Uterine smooth muscle cell (primary cell): Measurements from ENCODE around the gene MAN2C1. TPM values are rescaled to one million over a fixed set of nuclear protein-coding genes. Genes with fewer than 3 reads are reported as not detected.

ENCODE experiments used
- total RNA-seq: library from RNA; depleted of rRNA; stranded (reverse); fragments of >200 nt; gene quantifications from 2 replicates; pipeline ENCODE4 v1.2.3, GENCODE V29; 2014

MAN2C1 gene
- 156 and 180 TPM in 2 replicates for total RNA-seq

DNA sequence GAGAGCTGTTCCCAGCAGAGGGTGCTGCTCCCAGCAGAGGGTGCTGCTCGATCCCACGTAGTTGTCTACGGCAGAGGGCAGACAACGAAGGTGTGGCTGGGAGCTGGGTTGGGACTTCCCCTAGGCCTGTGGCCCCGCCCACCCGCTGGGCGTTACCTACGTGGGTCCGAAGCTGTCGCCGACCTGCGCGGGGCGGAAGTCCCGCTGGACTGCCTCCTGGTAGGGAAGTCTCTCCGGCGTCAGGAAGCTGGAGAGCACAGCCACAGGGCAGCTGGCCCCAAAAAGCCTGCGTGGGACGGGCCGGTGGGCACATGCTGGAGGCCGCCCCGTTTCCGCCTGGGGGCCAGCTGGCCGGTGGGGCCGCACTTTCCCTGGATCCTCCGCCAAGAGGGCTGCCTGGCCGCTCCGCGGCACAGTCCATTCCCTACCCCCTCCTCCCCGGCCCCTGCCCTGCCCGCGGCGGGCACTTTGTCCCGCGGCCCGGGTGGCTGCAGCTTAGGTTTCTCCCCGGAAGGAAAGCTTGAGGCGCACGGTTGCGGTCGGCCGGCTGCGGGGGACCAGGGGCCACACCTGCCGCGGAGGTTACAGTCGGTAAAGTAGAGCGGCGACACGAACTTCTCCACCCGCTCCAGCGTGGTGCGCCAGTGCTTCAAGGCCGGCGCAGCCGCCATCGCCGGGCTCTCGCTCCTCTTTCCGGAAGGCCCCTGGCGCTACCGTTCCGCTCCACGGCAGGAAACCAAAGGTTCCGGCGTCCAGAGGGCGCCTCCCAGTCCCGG lies at the start of gene MAN2C1:
Gene MAN2C1, minus strand, starts transcription at position 695 of the 776 bp plus-strand sequence. Its CDS starts 24 bp downstream, at position 671.

DNA sequence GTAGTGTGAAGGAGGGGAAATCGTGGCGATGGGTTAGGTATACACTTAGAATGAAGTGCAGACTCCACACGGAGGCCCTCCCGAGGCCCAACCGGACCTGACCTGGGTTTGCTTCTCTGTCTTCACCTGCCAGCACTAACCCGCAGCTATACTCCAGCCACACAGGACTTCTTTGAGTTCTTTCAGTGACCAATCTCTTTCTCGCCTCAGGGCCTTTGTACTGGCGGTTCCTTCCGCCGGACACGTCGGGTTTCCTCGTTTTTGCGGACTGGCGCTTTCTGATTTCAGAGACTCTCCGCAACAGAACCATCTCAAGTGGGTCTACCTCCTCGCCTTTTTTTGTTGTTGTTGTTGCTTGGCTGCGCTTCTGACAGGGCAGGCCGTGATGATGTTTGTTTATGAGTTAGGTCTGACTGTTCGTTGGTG lies 21.6 kb downstream of the MAN2C1 start, which contains the start of gene NEIL1:
Gene NEIL1, plus strand, starts transcription at position 244 of the 426 bp plus-strand sequence. CDS start 1,867 bp downstream, outside the sequence.

DNA sequence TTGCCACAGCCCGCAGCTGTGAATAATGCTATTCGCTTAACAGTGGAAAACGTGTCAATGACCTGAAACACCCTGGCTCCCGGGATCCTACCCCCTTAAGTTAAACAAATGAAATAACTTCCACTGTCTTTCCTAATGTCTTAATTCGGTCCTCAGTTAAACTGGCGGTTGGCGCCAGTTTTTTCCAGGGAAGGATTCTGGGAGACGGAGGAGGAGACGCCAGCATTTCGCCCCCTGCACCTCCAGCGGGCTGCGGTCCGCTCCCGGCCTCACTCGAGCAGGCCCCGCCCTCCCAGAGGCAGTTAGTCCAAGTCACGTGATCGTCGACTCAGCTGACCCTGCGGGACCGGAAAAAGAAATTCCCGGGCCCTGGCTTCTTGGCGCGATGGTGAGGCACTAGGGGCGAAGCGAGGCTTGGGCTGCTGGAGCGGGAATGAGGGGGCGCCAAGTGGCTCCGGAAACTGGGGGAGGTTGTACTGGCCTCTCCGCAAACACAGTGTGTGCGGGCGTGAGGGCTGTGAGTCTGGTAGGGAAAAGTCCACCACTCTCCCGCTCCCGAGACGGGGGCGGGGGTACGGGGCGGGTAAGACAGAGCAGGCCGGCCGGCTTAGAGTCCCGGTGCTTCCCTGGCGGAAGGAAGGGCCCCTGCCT lies 32.6 kb downstream of the MAN2C1 start, which contains the start of gene COMMD4:
Gene COMMD4, plus strand, starts transcription at position 359 of the 651 bp plus-strand sequence. Its CDS starts 27 bp downstream, at position 386.

Other genes with a start within 250 kb of the MAN2C1 start
- gene C15orf39, start 166.7 kb downstream of the MAN2C1 start, total RNA-seq: 2.1 and 4.0 TPM in 2 replicates
- gene GOLGA6C, start 110.3 kb downstream of the MAN2C1 start, total RNA-seq: under 0.01 TPM in 1 of 2 replicates, not detected in the other
- 0.12 TPM in 1 of 2 replicates, not detected in the other for gene GOLGA6D, start 85.8 kb downstream of the MAN2C1 start, total RNA-seq
- gene COMMD4, start 32.5 kb downstream of the MAN2C1 start, total RNA-seq: 69.5 and 111 TPM in 2 replicates
- 2.7 and 6.1 TPM in 2 replicates for gene NEIL1, start 21.6 kb downstream of the MAN2C1 start, total RNA-seq
- gene SIN3A, start 83.1 kb upstream of the MAN2C1 start, total RNA-seq: 29.9 and 34.6 TPM in 2 replicates
- 19.4 and 26.5 TPM in 2 replicates for gene PTPN9, start 210.7 kb upstream of the MAN2C1 start, total RNA-seq